GM10266 (cell line): ENCODE results near the gene HSP90AB1.

ENCODE experiments used
- DNase-seq: peaks from one replicate; pipeline ENCODE4 v3.0.0; 2012; ENCODE audit errors: extremely low spot score
- CTCF ChIP-seq: IDR thresholded peaks from 2 replicates; pipeline ENCODE4 v1.5.1; 2012; ENCODE audit warnings: mild to moderate bottlenecking, low read depth; ENCODE audit not compliant: control insufficient read depth, insufficient read depth; ENCODE audit errors: missing control alignments

Gene HSP90AB1

GRCh38 chr6:44263354-44264100, 16.6 kb downstream of the HSP90AB1 start:
- no peak for TF ChIP-seq CTCF
- peak; percentile 75 for DNase-seq

GRCh38 chr6:44264154-44265006, 17.5 kb downstream of the HSP90AB1 start:
- peak; percentile 10 for TF ChIP-seq CTCF
- DNase-seq = no peak

GRCh38 chr6:44265007-44265721, 18.3 kb downstream of the HSP90AB1 start, which contains the start of gene NFKBIE:
Gene NFKBIE (minus strand): TSS chr6:44265551. CDS start chr6:44265346, 205 bp downstream.
- TF ChIP-seq CTCF = peak; percentile 71
- DNase-seq = peak; percentile 98

GRCh38 chr6:44265722-44266233, 18.9 kb downstream of the HSP90AB1 start:
- no peak for DNase-seq
- TF ChIP-seq CTCF = no peak

GRCh38 chr6:44266347-44266746, 19.4 kb downstream of the HSP90AB1 start:
- TF ChIP-seq CTCF = no peak
- DNase-seq = peak; percentile 87

- no peak for TF ChIP-seq CTCF
- DNase-seq = no peak
These were observed 20.4 kb downstream of the HSP90AB1 start for GRCh38 chr6:44267252-44267651.
